NB4 (cell line): ENCODE results near the gene UNC79.
"Not testable (repeated sequence)": the region's sequence is repeated elsewhere in the genome, so short reads cannot be mapped to it uniquely, and the experiment has no call there.

Source experiments
- MYC ChIP-seq: IDR thresholded peaks from 2 replicates; pipeline ENCODE4 v1.6.1; 2011; ENCODE audit warnings: low read depth, low read length
- POLR2A ChIP-seq: IDR thresholded peaks from 2 replicates; pipeline ENCODE4 v1.6.1; 2011; ENCODE audit warnings: mild to moderate bottlenecking; ENCODE audit not compliant: insufficient read length; ENCODE audit errors: extremely low read depth
- TF ChIP-seq, protein P1 (sequence below): IDR thresholded peaks from one replicate; pipeline ENCODE4 v1.5.1; 2012; ENCODE audit warnings: low read depth, low read length
- TF ChIP-seq, protein P2 (sequence below): IDR thresholded peaks from 2 replicates; pipeline ENCODE4 v1.6.1; 2011; ENCODE audit warnings: low read depth, low read length

- not testable (repeated sequence) for TF ChIP-seq POLR2A, MYC
- TF ChIP-seq, protein P1, sequence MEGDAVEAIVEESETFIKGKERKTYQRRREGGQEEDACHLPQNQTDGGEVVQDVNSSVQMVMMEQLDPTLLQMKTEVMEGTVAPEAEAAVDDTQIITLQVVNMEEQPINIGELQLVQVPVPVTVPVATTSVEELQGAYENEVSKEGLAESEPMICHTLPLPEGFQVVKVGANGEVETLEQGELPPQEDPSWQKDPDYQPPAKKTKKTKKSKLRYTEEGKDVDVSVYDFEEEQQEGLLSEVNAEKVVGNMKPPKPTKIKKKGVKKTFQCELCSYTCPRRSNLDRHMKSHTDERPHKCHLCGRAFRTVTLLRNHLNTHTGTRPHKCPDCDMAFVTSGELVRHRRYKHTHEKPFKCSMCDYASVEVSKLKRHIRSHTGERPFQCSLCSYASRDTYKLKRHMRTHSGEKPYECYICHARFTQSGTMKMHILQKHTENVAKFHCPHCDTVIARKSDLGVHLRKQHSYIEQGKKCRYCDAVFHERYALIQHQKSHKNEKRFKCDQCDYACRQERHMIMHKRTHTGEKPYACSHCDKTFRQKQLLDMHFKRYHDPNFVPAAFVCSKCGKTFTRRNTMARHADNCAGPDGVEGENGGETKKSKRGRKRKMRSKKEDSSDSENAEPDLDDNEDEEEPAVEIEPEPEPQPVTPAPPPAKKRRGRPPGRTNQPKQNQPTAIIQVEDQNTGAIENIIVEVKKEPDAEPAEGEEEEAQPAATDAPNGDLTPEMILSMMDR, result not testable (repeated sequence)
- TF ChIP-seq, protein P2, sequence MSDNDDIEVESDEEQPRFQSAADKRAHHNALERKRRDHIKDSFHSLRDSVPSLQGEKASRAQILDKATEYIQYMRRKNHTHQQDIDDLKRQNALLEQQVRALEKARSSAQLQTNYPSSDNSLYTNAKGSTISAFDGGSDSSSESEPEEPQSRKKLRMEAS, result not testable (repeated sequence)
These were observed 94.5 kb downstream of the UNC79 start for GRCh38 chr14:93525216-93525615.
